Naive B cell (primary cell): ENCODE data around the gene MSI2. TPM values are rescaled to one million over a fixed set of nuclear protein-coding genes. Genes with fewer than 3 reads are reported as not detected.

ENCODE experiments used
- ATAC-seq, 2 donors: fragments of 150-1000 bp; cut with Tn5 transposase; 2 replicates each; pipeline ENCODE4 v1.10.0; 2021; ENCODE audit warnings: low read depth in 2 of 2, mild to moderate bottlenecking in 2 of 2, moderate library complexity in 2 of 2
- DNase-seq: peaks from one replicate; pipeline ENCODE4 v3.0.0; 2022
- H3K27ac Mint-ChIP-seq, 6 donors: one replicate each; pipeline ENCODE4 v1.8.0; 2020 to 2022; ENCODE audit warnings: mild to moderate bottlenecking in 6 of 6, mixed read lengths in 6 of 6, moderate library complexity in 5 of 6, inconsistent platforms in 2 of 6
- H3K27me3 Mint-ChIP-seq, 3 donors: one replicate each; pipeline ENCODE4 v1.8.0; 2021 to 2022; ENCODE audit warnings: mixed read lengths in 3 of 3, mild to moderate bottlenecking in 1 of 3
- H3K36me3 Mint-ChIP-seq, 2 donors: one replicate each; pipeline ENCODE4 v1.8.0; 2020 to 2022; ENCODE audit warnings: mixed read lengths in 2 of 2, inconsistent platforms in 1 of 2, mild to moderate bottlenecking in 1 of 2
- H3K4me1 Mint-ChIP-seq, 3 donors: one replicate each; pipeline ENCODE4 v1.8.0; 2020 to 2022; ENCODE audit warnings: mixed read lengths in 3 of 3, inconsistent platforms in 1 of 3, mild to moderate bottlenecking in 1 of 3, moderate library complexity in 1 of 3
- H3K4me3 Mint-ChIP-seq, 8 donors: one replicate each; pipeline ENCODE4 v1.8.0; 2020 to 2022; ENCODE audit warnings: mild to moderate bottlenecking in 8 of 8, mixed read lengths in 8 of 8, moderate library complexity in 8 of 8, inconsistent platforms in 2 of 8
- H3K9me3 Mint-ChIP-seq, 7 donors: one replicate each; pipeline ENCODE4 v1.8.0; 2020 to 2022; ENCODE audit warnings: mixed read lengths in 7 of 7, mild to moderate bottlenecking in 5 of 7, inconsistent platforms in 2 of 7, moderate library complexity in 1 of 7
- polyA plus RNA-seq, 6 donors: library from polyadenylated mRNA; unstranded; fragments of 300-500 nt; fragmentation: Illumina TruSeq; gene quantifications; one replicate each; pipeline ENCODE4 v1.2.3, GENCODE V29; 2021; ENCODE audit warnings: low read depth in 6 of 6

Gene MSI2
- polyA plus RNA-seq, 6 donors from 2014 or later, result 4.0 to 11.3 (median 6.8) TPM

GRCh38 chr17:57697891-57698711 lies 441.8 kb downstream of the MSI2 start:
- no peak overlapping the region for H3K27ac Mint-ChIP-seq
- peaks cover 4 to 8% (median 6%) of the 10 kb centered on the region in 3 donors for H3K4me1 Mint-ChIP-seq
- no peaks in the 10 kb centered on the region for H3K27me3 Mint-ChIP-seq
- no peak for ATAC-seq
- peaks cover 0 to 4% (median 2%) of the 10 kb centered on the region in 7 donors for H3K9me3 Mint-ChIP-seq
- no peak overlapping the region for H3K4me3 Mint-ChIP-seq
- H3K36me3 Mint-ChIP-seq, result peaks cover 0 to 7% of the 10 kb centered on the region in 2 donors
- DNase-seq, result no peak

- no peaks in the 10 kb centered on the region for H3K36me3 Mint-ChIP-seq
- H3K9me3 Mint-ChIP-seq, result peaks cover 0 to 3% (median 2%) of the 10 kb centered on the region in 7 donors
- peak overlapping the region in 2 of 8 donors; percentile 6 to 59 for H3K4me3 Mint-ChIP-seq
- ATAC-seq (no peak), DNase-seq (no peak)
- peaks cover 3 to 6% (median 3%) of the 10 kb centered on the region in 3 donors for H3K4me1 Mint-ChIP-seq
- H3K27ac Mint-ChIP-seq, result peak overlapping the region in 1 of 6 donors; percentile 39
- H3K27me3 Mint-ChIP-seq, result no peaks in the 10 kb centered on the region
Observed at GRCh38 chr17:57699751-57700219, 443.5 kb downstream of the MSI2 start.

GRCh38 chr17:57701124-57701523 lies 444.8 kb downstream of the MSI2 start:
- H3K36me3 Mint-ChIP-seq, result no peaks in the 10 kb centered on the region
- H3K27me3 Mint-ChIP-seq, result no peaks in the 10 kb centered on the region
- no peak overlapping the region for H3K4me3 Mint-ChIP-seq
- DNase-seq (no peak), ATAC-seq (no peak)
- no peaks in the 10 kb centered on the region for H3K9me3 Mint-ChIP-seq
- H3K27ac Mint-ChIP-seq, result no peak overlapping the region
- peaks cover under 1 to 3% (median 2%) of the 10 kb centered on the region in 3 donors for H3K4me1 Mint-ChIP-seq

GRCh38 chr17:57703273-57703672 lies 446.9 kb downstream of the MSI2 start:
- Mint-ChIP-seq H3K27me3 (no peaks in the 10 kb centered on the region), H3K4me1 (peaks cover 0 to 4% (median 3%) of the 10 kb centered on the region in 3 donors), H3K9me3 (no peaks in the 10 kb centered on the region), H3K4me3 (no peak overlapping the region), H3K36me3 (no peaks in the 10 kb centered on the region), H3K27ac (no peak overlapping the region)
- no peak for DNase-seq
- no peak for ATAC-seq

- Mint-ChIP-seq H3K4me1 (peaks cover 0 to 4% (median under 1%) of the 10 kb centered on the region in 3 donors), H3K36me3 (no peaks in the 10 kb centered on the region), H3K27me3 (no peaks in the 10 kb centered on the region), H3K4me3 (no peak overlapping the region), H3K9me3 (peaks cover 0 to 4% (median 0%) of the 10 kb centered on the region in 7 donors), H3K27ac (no peak overlapping the region)
- ATAC-seq, result no peak
- no peak for DNase-seq
Observed at GRCh38 chr17:57704448-57704847, 448.1 kb downstream of the MSI2 start.

- Mint-ChIP-seq H3K36me3 (peaks cover 7 to 10% of the 10 kb centered on the region in 2 donors), H3K9me3 (peaks cover 0 to 20% (median 10%) of the 10 kb centered on the region in 7 donors), H3K4me1 (peaks cover 0 to 4% (median 0%) of the 10 kb centered on the region in 3 donors), H3K27ac (peak overlapping the region in 2 of 6 donors; percentile 56 to 69), H3K27me3 (no peaks in the 10 kb centered on the region), H3K4me3 (peak overlapping the region in 1 of 8 donors; percentile 51)
- DNase-seq (no peak), ATAC-seq (no peak)
Observed at GRCh38 chr17:57705921-57706695, 449.8 kb downstream of the MSI2 start.

- Mint-ChIP-seq H3K9me3 (peaks cover 4 to 26% (median 12%) of the 10 kb centered on the region in 7 donors), H3K27me3 (no peaks in the 10 kb centered on the region), H3K36me3 (peaks cover 7 to 16% of the 10 kb centered on the region in 2 donors), H3K4me1 (peaks cover 0 to 4% (median 0%) of the 10 kb centered on the region in 3 donors), H3K4me3 (no peak overlapping the region), H3K27ac (peak overlapping the region in 1 of 6 donors; percentile 56)
- DNase-seq, result no peak
- ATAC-seq, result no peak
Observed at GRCh38 chr17:57706761-57707160, 450.4 kb downstream of the MSI2 start.

- Mint-ChIP-seq H3K4me1 (peaks cover 0 to 4% (median 0%) of the 10 kb centered on the region in 3 donors), H3K27me3 (no peaks in the 10 kb centered on the region), H3K4me3 (no peak overlapping the region), H3K27ac (peak overlapping the region in 2 of 6 donors; percentile 66 to 67), H3K9me3 (peaks cover 4 to 26% (median 12%) of the 10 kb centered on the region in 7 donors), H3K36me3 (peaks cover 7 to 19% of the 10 kb centered on the region in 2 donors)
- no peak for ATAC-seq
- DNase-seq, result no peak
Observed at GRCh38 chr17:57707892-57708291, 451.6 kb downstream of the MSI2 start.

GRCh38 chr17:57708410-57708809 lies 452.1 kb downstream of the MSI2 start:
- DNase-seq, result no peak
- Mint-ChIP-seq H3K9me3 (peaks cover 4 to 26% (median 12%) of the 10 kb centered on the region in 7 donors), H3K4me3 (no peak overlapping the region), H3K36me3 (peaks cover 7 to 19% of the 10 kb centered on the region in 2 donors), H3K4me1 (peaks cover 0 to 4% (median 0%) of the 10 kb centered on the region in 3 donors), H3K27ac (peak overlapping the region in 1 of 6 donors; percentile 23), H3K27me3 (peaks cover 0 to 4% (median 3%) of the 10 kb centered on the region in 3 donors)
- ATAC-seq, result no peak

- peak overlapping the region in 1 of 6 donors; percentile 20 for H3K27ac Mint-ChIP-seq
- H3K27me3 Mint-ChIP-seq, result peaks cover 0 to 32% (median 22%) of the 10 kb centered on the region in 3 donors
- H3K9me3 Mint-ChIP-seq, result peaks cover 4 to 26% (median 12%) of the 10 kb centered on the region in 7 donors
- peak overlapping the region in 2 of 8 donors; percentile 16 to 51 for H3K4me3 Mint-ChIP-seq
- ATAC-seq (no peak), DNase-seq (no peak)
- H3K4me1 Mint-ChIP-seq, result no peaks in the 10 kb centered on the region
- peaks cover 7 to 19% of the 10 kb centered on the region in 2 donors for H3K36me3 Mint-ChIP-seq
Observed at GRCh38 chr17:57713140-57713539, 456.8 kb downstream of the MSI2 start.

GRCh38 chr17:57714665-57715180 lies 458.4 kb downstream of the MSI2 start:
- no peak for ATAC-seq
- Mint-ChIP-seq H3K4me3 (no peak overlapping the region), H3K27ac (peak overlapping the region in 1 of 6 donors; percentile 34), H3K4me1 (no peaks in the 10 kb centered on the region), H3K27me3 (peaks cover 0 to 38% (median 22%) of the 10 kb centered on the region in 3 donors), H3K9me3 (peaks cover 4 to 20% (median 10%) of the 10 kb centered on the region in 7 donors), H3K36me3 (peaks cover 6 to 18% of the 10 kb centered on the region in 2 donors)
- DNase-seq, result no peak

- H3K4me3 Mint-ChIP-seq, result no peak overlapping the region
- H3K9me3 Mint-ChIP-seq, result peaks cover 0 to 7% (median 5%) of the 10 kb centered on the region in 7 donors
- peaks cover 0 to 38% (median 22%) of the 10 kb centered on the region in 3 donors for H3K27me3 Mint-ChIP-seq
Observed at GRCh38 chr17:57715981-57716380, 459.7 kb downstream of the MSI2 start.

GRCh38 chr17:57718878-57719277 lies 462.6 kb downstream of the MSI2 start:
- no peak for ATAC-seq
- Mint-ChIP-seq H3K36me3 (no peaks in the 10 kb centered on the region), H3K27me3 (peaks cover 5 to 30% (median 16%) of the 10 kb centered on the region in 3 donors), H3K27ac (no peak overlapping the region), H3K4me1 (peaks cover 9 to 17% (median 16%) of the 10 kb centered on the region in 3 donors), H3K9me3 (no peaks in the 10 kb centered on the region), H3K4me3 (no peak overlapping the region)
- no peak for DNase-seq

More at GRCh38 chr17:57715981-57716380, 459.7 kb downstream of the MSI2 start:
- ATAC-seq, result no peak
- H3K4me1 Mint-ChIP-seq, result no peaks in the 10 kb centered on the region
- peaks cover 0 to 10% of the 10 kb centered on the region in 2 donors for H3K36me3 Mint-ChIP-seq
- H3K27ac Mint-ChIP-seq, result no peak overlapping the region
- DNase-seq, result no peak
